NK-92 treated with Interleukin-12 subunit alpha and Interleukin-12 subunit beta, amount 100 ng/mL, for 24 hours (cell line): Measurements from ENCODE around the gene BBS9.
"Not testable (repeated sequence)": the region's sequence is repeated elsewhere in the genome, so short reads cannot be mapped to it uniquely, and the experiment has no call there.

Source experiments
- DNase-seq: peaks from one replicate; lab custom pipeline; 2025; lab: John Stamatoyannopoulos, UW

The BBS9 gene

GRCh38 chr7:33128990-33129805, at the start of gene BBS9:
TSS of gene BBS9 (plus strand) at chr7:33129564. CDS start at chr7:33146253, 16,689 bp downstream.
- peak; percentile 93 for DNase-seq

- no peak for DNase-seq
Observed at GRCh38 chr7:33079763-33080690, 49.3 kb upstream of the BBS9 start.

GRCh38 chr7:33087356-33087755, 42.0 kb upstream of the BBS9 start:
- DNase-seq, result no peak

- DNase-seq, result no peak
Observed at GRCh38 chr7:33087858-33088257, 41.5 kb upstream of the BBS9 start.

GRCh38 chr7:33089142-33089541, 40.2 kb upstream of the BBS9 start:
- DNase-seq, result no peak

- DNase-seq, result no peak
Observed at GRCh38 chr7:33091111-33091531, 38.2 kb upstream of the BBS9 start.

- DNase-seq, result no peak
Observed at GRCh38 chr7:33091641-33092191, 37.6 kb upstream of the BBS9 start.

GRCh38 chr7:33093266-33093665, 36.1 kb upstream of the BBS9 start:
- DNase-seq, result no peak

- DNase-seq, result not testable (repeated sequence)
Observed at GRCh38 chr7:33094745-33095275, 34.6 kb upstream of the BBS9 start.

GRCh38 chr7:33099154-33099940, 30.0 kb upstream of the BBS9 start:
- no peak for DNase-seq

GRCh38 chr7:33100770-33101169, 28.6 kb upstream of the BBS9 start:
- no peak for DNase-seq

GRCh38 chr7:33101906-33102305, 27.5 kb upstream of the BBS9 start:
- no peak for DNase-seq

GRCh38 chr7:33107136-33108066, 22.0 kb upstream of the BBS9 start:
- no peak for DNase-seq

- no peak for DNase-seq
Observed at GRCh38 chr7:33108554-33109004, 20.8 kb upstream of the BBS9 start.

- peak; percentile 58 for DNase-seq
Observed at GRCh38 chr7:33109005-33109757, 20.2 kb upstream of the BBS9 start, which contains the start of gene RP9. TSS of gene RP9 (minus strand) at chr7:33109404. CDS start at chr7:33109372, 32 bp downstream.

GRCh38 chr7:33109758-33110238, 19.6 kb upstream of the BBS9 start:
- DNase-seq, result no peak

GRCh38 chr7:33111614-33112013, 17.8 kb upstream of the BBS9 start:
- DNase-seq, result no peak

- DNase-seq, result no peak
Observed at GRCh38 chr7:33114976-33115375, 14.4 kb upstream of the BBS9 start.

- no peak for DNase-seq
Observed at GRCh38 chr7:33118383-33118782, 11.0 kb upstream of the BBS9 start.
